HG03280 (cell line): ENCODE measurements around the gene FUT6.
"Not testable (repeated sequence)": the region's sequence is repeated elsewhere in the genome, so short reads cannot be mapped to it uniquely, and the experiment has no call there.

Experiments used
- ATAC-seq: cut with Tn5 transposase; IDR thresholded peaks from one replicate; pipeline ENCODE4 v1.9.1; 2021; ENCODE audit warnings: mild to moderate bottlenecking, moderate library complexity; ENCODE audit not compliant: unreplicated experiment

The FUT6 gene

GRCh38 chr19:5788422-5788821, 51.1 kb downstream of the FUT6 start:
- no peak for ATAC-seq

GRCh38 chr19:5787409-5788182, 51.9 kb downstream of the FUT6 start:
- ATAC-seq: no peak

- no peak for ATAC-seq
These were observed 52.7 kb downstream of the FUT6 start for GRCh38 chr19:5786593-5787408.

- ATAC-seq: no peak
These were observed 54.1 kb downstream of the FUT6 start for GRCh38 chr19:5785423-5785822.

GRCh38 chr19:5784581-5785147, 54.8 kb downstream of the FUT6 start, which contains the start of gene PRR22:
Gene PRR22, minus strand, starts transcription at chr19:5784746. Its CDS starts 86 bp downstream, at chr19:5784660.
- no peak for ATAC-seq

GRCh38 chr19:5782945-5783919, 56.3 kb downstream of the FUT6 start:
- no peak for ATAC-seq

- ATAC-seq: no peak
These were observed 57.2 kb downstream of the FUT6 start for GRCh38 chr19:5782322-5782721.

GRCh38 chr19:5780916-5781315, 58.6 kb downstream of the FUT6 start:
- not testable (repeated sequence) for ATAC-seq
